PC-9 (cell line): ENCODE data around the gene C20orf204.

ENCODE experiments used
- EZH2 ChIP-seq: fragments of 200-600 bp; sonication (generic); IDR thresholded peaks from 2 replicates; pipeline ENCODE4 v1.8.0; 2017; ENCODE audit warnings: antibody characterized with exemption, low read depth
- TF ChIP-seq, protein P1 (sequence below): fragments of 200-600 bp; sonication (generic); conservative IDR thresholded peaks from 2 replicates; pipeline ENCODE4 v1.6.1; 2017; ENCODE audit warnings: mixed run types, antibody characterized with exemption, mild to moderate bottlenecking, moderate library complexity

DNA sequence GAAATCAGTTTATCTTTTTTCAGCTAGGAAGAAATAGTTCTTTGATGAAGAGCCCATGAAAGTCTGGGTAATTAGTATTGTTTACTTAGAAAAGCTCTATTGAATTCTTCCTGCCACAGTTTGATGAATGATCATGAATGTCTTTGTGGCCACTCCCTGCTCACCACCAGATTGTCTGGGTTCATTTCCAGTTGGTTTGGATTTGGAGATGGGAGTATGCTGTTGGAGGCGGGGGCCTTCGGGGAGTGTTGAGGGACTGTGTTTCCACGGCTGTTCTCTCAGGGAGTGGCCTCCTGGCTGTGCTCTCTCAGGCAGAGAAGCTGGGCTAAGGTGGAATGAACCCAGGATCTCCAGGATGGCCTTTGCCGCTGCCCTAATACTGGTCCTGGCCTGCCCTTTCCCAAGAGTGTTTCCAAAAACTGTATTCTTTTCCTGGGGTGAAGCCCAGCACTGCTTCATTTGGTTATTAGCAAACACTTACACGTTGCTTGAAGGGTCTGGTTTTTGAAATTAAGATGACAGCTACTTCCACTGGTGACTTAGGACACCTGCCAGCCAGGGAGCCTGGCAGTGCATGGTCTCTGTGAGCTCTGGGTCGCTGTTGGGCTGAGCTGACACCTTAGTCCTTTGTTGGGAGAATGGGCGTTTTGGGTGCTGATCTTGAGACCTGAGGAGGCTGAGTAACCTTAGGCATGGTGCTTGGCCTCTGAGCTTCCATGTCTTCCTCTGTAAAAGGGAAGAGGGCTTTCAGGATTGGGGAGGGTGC lies 31.8 kb upstream of the C20orf204 start:
- TF ChIP-seq, protein P1, sequence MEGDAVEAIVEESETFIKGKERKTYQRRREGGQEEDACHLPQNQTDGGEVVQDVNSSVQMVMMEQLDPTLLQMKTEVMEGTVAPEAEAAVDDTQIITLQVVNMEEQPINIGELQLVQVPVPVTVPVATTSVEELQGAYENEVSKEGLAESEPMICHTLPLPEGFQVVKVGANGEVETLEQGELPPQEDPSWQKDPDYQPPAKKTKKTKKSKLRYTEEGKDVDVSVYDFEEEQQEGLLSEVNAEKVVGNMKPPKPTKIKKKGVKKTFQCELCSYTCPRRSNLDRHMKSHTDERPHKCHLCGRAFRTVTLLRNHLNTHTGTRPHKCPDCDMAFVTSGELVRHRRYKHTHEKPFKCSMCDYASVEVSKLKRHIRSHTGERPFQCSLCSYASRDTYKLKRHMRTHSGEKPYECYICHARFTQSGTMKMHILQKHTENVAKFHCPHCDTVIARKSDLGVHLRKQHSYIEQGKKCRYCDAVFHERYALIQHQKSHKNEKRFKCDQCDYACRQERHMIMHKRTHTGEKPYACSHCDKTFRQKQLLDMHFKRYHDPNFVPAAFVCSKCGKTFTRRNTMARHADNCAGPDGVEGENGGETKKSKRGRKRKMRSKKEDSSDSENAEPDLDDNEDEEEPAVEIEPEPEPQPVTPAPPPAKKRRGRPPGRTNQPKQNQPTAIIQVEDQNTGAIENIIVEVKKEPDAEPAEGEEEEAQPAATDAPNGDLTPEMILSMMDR: no peak
- no peak for TF ChIP-seq EZH2
